Right lobe of liver (tissue), 6 donors: ENCODE measurements around the gene THPO. TPM values are rescaled to one million over a fixed set of nuclear protein-coding genes. Genes with fewer than 3 reads are reported as not detected.

Experiments used
- ATAC-seq, 4 donors: fragments of 200-7000 bp; cut with Tn5 transposase; one replicate each; pipeline ENCODE4 v1.9.1; 2020; ENCODE audit warnings: mild to moderate bottlenecking in 4 of 4, moderate library complexity in 4 of 4
- DNase-seq, 3 donors: peaks; one replicate each; pipeline ENCODE4 v3.0.0-alpha.2; 2020
- H3K27ac ChIP-seq, 3 donors: fragments of 200-600 bp; one replicate each; pipeline ENCODE4 v1.8.0; 2022
- H3K27me3 ChIP-seq, 2 donors: fragments of 200-600 bp; one replicate each; pipeline ENCODE4 v1.8.0; 2022
- H3K36me3 ChIP-seq, 4 donors: fragments of 200-600 bp; sonication (generic) in 1 of 4; one replicate each; pipeline versions ENCODE4 v1.5.1 to v1.8.0; 2017 to 2022; ENCODE audit warnings: control low read depth in 1 of 4
- H3K4me1 ChIP-seq, 4 donors: fragments of 200-600 bp; sonication (generic) in 1 of 4; one replicate each; pipeline versions ENCODE4 v1.5.1 to v1.8.0; 2017 to 2022; ENCODE audit warnings: control low read depth in 1 of 4
- H3K4me3 ChIP-seq, 3 donors: fragments of 200-600 bp; one replicate each; pipeline ENCODE4 v1.8.0; 2022
- H3K9me3 ChIP-seq, 4 donors: fragments of 200-600 bp; sonication (generic) in 1 of 4; one replicate each; pipeline versions ENCODE4 v1.5.1 to v1.8.0; 2017 to 2022; ENCODE audit warnings: control low read depth in 1 of 4
- CTCF ChIP-seq, 4 donors: fragments of 200-600 bp in 3 of 4; fragments of 450-650 bp in 1 of 4; IDR thresholded peaks; one replicate each; pipeline versions ENCODE4 v1.5.1 to v1.8.0; 2016 to 2022; ENCODE audit warnings: antibody characterized with exemption in 4 of 4, mild to moderate bottlenecking in 2 of 4
- POLR2A ChIP-seq: fragments of 450-650 bp; IDR thresholded peaks from one replicate; pipeline ENCODE4 v1.6.1; 2017; ENCODE audit warnings: antibody characterized with exemption, mild to moderate bottlenecking
- WGBS: methylation state at CpG from one replicate; pipeline ENCODE4 v1.1.6; 2018; ENCODE audit warnings: low coverage, low lambda C conversion rate; ENCODE audit not compliant: insufficient coverage; ENCODE audit errors: missing lambda C conversion rate; 5-methylcytosine and 5-hydroxymethylcytosine counted together
- intact Hi-C, 2 donors: fragments of 100-400 bp; cut with DNase I; formaldehyde crosslinking; loops; one replicate each; pipeline versions ENCODE4 v1.11.2 to v1.14.1; 2022
- total RNA-seq, 6 experiments: library from RNA; depleted of rRNA in 2 of 6; stranded (reverse); fragments of >200 nt in 2 of 6; fragmentation: NEBNext Ultra II Directional in 3 of 6; extraction: Animal tissue kit (Norgen Biotek cat#: 25700) in 3 of 6; gene quantifications; one replicate each; pipeline versions ENCODE4 v1.1.0 to v1.2.4, GENCODE V29; 2016 to 2023
- donor health status: DM: no; HTN: yes; CAD: no.
- donor health status: DM: no; HTN: no; CAD: no.
- donor health status: DM: no; HTN: no; CAD: no.
- donor health status: DM: no; HTN: yes; CAD: no.
- donor health status: DM: no; HTN: yes; CAD: no.

THPO gene
- total RNA-seq, 6 experiments from 2014 or later: 8.2 to 12.1 (median 10.5) TPM

GRCh38 chr3:184388164-184388935, 10.3 kb upstream of the THPO start:
- Histone ChIP-seq H3K27me3 (no peaks in the 10 kb centered on the region), H3K9me3 (no peaks in the 10 kb centered on the region), H3K4me1 (no peaks in the 10 kb centered on the region), H3K36me3 (peaks cover 0 to 25% (median 3%) of the 10 kb centered on the region in 4 donors), H3K27ac (no peak overlapping the region), H3K4me3 (no peak overlapping the region)
- ATAC-seq (no peak), DNase-seq (peak in 1 of 3 donors; percentile 15)
- WGBS: 64% methylated on average over 6 of the region's 8 CpGs
- intact Hi-C loops: no loop called here
- TF ChIP-seq POLR2A (no peak), CTCF (IDR thresholded peaks at IDR 0.05) (no peak)

GRCh38 chr3:184387174-184387714, 9.2 kb upstream of the THPO start:
- Histone ChIP-seq H3K4me1 (no peaks in the 10 kb centered on the region), H3K27ac (no peak overlapping the region), H3K4me3 (no peak overlapping the region), H3K36me3 (peaks cover 0 to 25% (median 3%) of the 10 kb centered on the region in 4 donors), H3K9me3 (no peaks in the 10 kb centered on the region), H3K27me3 (no peaks in the 10 kb centered on the region)
- 100% methylated on average over 5 of the region's 12 CpGs for WGBS
- DNase-seq (peak in 1 of 3 donors; percentile 31), ATAC-seq (no peak)
- intact Hi-C loops: no loop called here
- TF ChIP-seq POLR2A (no peak), CTCF (IDR thresholded peaks at IDR 0.05) (no peak)

- H3K9me3 ChIP-seq: no peaks in the 10 kb centered on the region
- H3K4me3 ChIP-seq: no peak overlapping the region
- H3K36me3 ChIP-seq: peaks cover 0 to 25% (median 3%) of the 10 kb centered on the region in 4 donors
- DNase-seq (peak in 1 of 3 donors; percentile 42), ATAC-seq (no peak)
- WGBS: no CpG with 5 or more reads among the region's 37 CpGs
- no peaks in the 10 kb centered on the region for H3K27me3 ChIP-seq
- H3K4me1 ChIP-seq: peaks cover 0 to under 1% (median 0%) of the 10 kb centered on the region in 4 donors
- no peak overlapping the region for H3K27ac ChIP-seq
- intact Hi-C loops: no loop called here
- TF ChIP-seq POLR2A: no peak
- TF ChIP-seq CTCF (IDR thresholded peaks at IDR 0.05): no peak
Measured at GRCh38 chr3:184386047-184386806, 8.2 kb upstream of the THPO start.

GRCh38 chr3:184384856-184385422, 6.9 kb upstream of the THPO start:
- Histone ChIP-seq H3K4me1 (peaks cover 0 to 8% (median 0%) of the 10 kb centered on the region in 4 donors), H3K4me3 (no peak overlapping the region), H3K9me3 (no peaks in the 10 kb centered on the region), H3K27me3 (no peaks in the 10 kb centered on the region), H3K27ac (no peak overlapping the region), H3K36me3 (peaks cover 0 to 25% (median 3%) of the 10 kb centered on the region in 4 donors)
- peak in 1 of 3 donors; percentile 42 for DNase-seq
- intact Hi-C loops: no loop called here
- no peak for ATAC-seq
- TF ChIP-seq POLR2A (no peak), CTCF (IDR thresholded peaks at IDR 0.05) (no peak)
- WGBS: no CpG with 5 or more reads among the region's 8 CpGs
